Cardiac ventricle fibroblast (primary cell): Measurements from ENCODE around the gene XPO4. TPM values are rescaled to one million over a fixed set of nuclear protein-coding genes. Genes with fewer than 3 reads are reported as not detected.

Experiments
- total RNA-seq: library from RNA; depleted of rRNA; stranded (reverse); fragments of >200 nt; gene quantifications from 2 replicates; pipeline ENCODE4 v1.2.3, GENCODE V29; 2015

The XPO4 gene
- total RNA-seq, result 6.1 and 8.3 TPM in 2 replicates

DNA sequence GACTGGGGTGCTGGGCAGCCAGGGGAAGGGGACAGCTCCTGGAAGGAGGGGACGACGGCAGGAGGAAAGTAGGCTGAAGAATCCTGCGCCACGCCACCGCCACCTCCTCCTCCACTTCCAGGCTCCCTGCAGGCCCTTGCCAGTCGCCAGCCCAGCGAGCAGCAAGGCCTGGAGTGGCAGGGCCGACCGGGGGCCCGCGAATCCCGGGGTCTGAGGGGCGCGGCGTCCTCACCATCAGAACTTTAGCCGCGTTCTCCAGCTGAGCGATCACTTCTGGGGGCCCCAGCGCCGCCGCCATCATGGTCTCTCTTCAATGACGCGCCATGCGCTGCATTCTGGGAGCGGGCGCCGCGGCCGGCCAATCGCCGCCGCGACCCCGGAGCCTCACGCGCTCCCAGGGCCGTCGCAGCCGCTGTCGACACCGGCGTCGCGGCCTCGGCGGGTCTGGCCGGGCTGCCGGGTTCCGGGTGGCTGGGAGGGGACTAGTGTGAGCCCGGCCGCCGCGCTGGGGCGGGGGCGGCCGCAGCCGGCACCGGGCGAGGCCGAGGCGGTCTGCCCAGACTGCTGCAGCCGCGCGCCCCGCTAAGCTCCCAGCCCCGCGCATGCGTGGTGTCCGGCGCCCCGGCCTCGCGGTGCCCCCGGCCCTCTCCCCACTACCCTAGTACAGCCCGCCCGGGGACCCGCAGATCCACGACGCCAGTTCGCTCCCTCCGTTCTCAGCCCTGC is at the start of gene XPO4:
XPO4 (minus strand) TSS at position 309 of the 726 bp plus-strand sequence; CDS start at position 301, 8 bp downstream.

DNA sequence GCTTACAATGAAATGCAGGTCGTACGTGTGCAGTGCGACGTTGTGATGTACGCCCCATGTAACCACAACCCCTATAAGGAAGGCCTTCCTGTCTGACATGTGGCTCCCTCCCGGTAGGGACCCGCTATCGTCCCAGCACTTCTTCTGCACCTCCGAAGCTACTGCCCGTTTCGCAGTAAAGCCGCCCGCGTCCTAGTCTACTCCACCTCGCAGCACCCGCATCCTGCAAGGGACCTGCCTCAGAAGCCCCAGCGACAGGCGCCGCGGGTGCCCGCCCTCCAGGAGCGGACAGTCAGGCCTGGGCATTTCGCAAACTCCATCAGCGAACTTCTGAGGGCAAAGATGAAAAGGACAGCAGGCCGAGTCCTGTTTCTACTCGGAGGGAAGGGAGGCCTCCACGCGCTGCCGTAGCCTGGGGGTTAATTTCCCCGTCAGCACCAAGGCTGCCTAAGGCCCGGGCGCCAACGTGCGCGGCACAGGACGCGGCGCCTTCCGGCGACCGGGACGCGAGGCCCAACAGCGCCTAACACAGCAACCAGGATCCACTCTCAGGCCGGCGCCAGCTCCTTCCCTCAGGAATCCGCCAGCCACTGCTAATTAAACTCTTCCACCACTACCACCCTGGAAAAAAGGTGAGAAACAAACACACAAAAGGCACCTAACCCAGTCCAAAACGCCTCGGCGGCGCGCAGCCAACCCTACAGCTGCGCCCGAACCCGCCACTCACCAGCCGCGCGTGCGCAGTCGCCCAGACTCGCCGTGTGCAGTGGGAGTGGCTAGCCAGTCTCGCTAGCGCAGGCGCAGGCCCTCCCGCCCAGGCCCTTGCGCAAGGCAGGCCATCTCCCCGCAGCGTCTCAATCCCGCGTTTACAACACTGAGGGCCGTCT is 129.1 kb downstream of the XPO4 start, which contains the start of gene EEF1AKMT1:
EEF1AKMT1 (minus strand) TSS at position 768 of the 887 bp plus-strand sequence. CDS start 16,363 bp downstream, outside the sequence.

Other genes with a start within 250 kb of the XPO4 start
- gene IL17D, start 199.0 kb downstream of the XPO4 start, total RNA-seq, result 4.3 and 5.8 TPM in 2 replicates
- gene EEF1AKMT1, start 128.8 kb downstream of the XPO4 start, total RNA-seq, result 8.1 and 10.3 TPM in 2 replicates
- gene LATS2, start 158.8 kb upstream of the XPO4 start, total RNA-seq, result 29.1 and 29.4 TPM in 2 replicates
- 45.1 and 48.6 TPM in 2 replicates for gene SAP18, start 237.4 kb upstream of the XPO4 start, total RNA-seq